LNCaP clone FGC (cell line): ENCODE measurements around the gene FZD10.

Experiments
- DNase-seq: peaks from one replicate; pipeline ENCODE4 v3.0.0-alpha.2; 2011; ENCODE audit warnings: low read depth
- H3K4me3 ChIP-seq: 2 replicates; pipeline ENCODE4 v1.5.1; 2011; ENCODE audit warnings: mild to moderate bottlenecking, low read depth, low read length, control low read depth
- TF ChIP-seq, protein P1 (sequence below): IDR thresholded peaks from 2 replicates; pipeline ENCODE4 v1.5.1; 2012; ENCODE audit warnings: mild to moderate bottlenecking; ENCODE audit not compliant: control insufficient read depth, insufficient read depth; ENCODE audit errors: extremely low read depth

The FZD10 gene

DNA sequence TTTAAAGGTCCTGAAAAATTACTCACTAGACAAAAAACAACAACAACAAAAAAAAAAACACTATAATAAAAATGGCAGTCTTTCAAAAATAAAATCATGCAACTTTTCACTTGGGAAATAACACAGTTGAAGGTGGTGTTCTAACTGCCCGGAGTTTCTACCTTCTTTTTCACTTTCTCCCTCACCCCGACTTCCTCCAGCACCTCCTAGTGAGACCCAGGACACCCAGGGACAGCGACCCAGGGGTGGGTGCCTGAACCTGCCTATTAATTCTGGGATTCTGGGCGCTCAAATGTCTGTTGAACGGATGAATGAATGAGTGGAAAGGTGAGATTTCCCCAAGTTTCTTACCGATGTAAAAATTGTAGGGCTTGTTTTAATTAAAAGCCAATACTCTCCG, 2.0 kb upstream of the FZD10 start:
- TF ChIP-seq, protein P1, sequence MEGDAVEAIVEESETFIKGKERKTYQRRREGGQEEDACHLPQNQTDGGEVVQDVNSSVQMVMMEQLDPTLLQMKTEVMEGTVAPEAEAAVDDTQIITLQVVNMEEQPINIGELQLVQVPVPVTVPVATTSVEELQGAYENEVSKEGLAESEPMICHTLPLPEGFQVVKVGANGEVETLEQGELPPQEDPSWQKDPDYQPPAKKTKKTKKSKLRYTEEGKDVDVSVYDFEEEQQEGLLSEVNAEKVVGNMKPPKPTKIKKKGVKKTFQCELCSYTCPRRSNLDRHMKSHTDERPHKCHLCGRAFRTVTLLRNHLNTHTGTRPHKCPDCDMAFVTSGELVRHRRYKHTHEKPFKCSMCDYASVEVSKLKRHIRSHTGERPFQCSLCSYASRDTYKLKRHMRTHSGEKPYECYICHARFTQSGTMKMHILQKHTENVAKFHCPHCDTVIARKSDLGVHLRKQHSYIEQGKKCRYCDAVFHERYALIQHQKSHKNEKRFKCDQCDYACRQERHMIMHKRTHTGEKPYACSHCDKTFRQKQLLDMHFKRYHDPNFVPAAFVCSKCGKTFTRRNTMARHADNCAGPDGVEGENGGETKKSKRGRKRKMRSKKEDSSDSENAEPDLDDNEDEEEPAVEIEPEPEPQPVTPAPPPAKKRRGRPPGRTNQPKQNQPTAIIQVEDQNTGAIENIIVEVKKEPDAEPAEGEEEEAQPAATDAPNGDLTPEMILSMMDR = no peak

DNA sequence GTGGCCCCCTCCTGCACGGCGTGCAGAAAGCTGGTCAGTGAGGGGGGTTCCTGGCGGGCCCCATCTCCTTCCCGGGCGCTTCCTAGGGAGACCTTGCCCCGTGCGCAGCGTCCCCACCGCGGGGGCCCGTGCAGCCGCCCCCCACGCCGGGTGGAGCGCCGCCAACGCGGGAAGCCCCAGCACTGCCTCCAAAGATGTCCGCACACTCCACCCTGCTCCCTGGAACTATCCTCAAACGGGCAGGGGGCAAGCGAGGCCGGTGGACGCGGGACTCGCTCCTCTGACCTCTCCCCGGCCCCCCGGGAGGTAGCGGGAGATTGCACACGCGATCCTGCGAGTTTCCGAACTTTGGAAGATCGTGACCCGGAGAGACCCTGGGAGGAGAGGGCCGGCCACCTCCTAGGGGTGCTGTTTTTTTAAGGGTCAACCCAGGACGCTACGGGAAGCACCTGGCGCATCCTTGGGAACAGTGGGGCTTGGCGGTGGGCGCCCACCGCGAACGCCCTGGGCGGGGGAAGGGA, 1.5 kb upstream of the FZD10 start:
- TF ChIP-seq, protein P1 = no peak
- H3K4me3 ChIP-seq = no peak overlapping the region
- DNase-seq = no peak

More for the DNA sequence above, 2.0 kb upstream of the FZD10 start:
- H3K4me3 ChIP-seq = no peak overlapping the region
- DNase-seq = no peak

DNA sequence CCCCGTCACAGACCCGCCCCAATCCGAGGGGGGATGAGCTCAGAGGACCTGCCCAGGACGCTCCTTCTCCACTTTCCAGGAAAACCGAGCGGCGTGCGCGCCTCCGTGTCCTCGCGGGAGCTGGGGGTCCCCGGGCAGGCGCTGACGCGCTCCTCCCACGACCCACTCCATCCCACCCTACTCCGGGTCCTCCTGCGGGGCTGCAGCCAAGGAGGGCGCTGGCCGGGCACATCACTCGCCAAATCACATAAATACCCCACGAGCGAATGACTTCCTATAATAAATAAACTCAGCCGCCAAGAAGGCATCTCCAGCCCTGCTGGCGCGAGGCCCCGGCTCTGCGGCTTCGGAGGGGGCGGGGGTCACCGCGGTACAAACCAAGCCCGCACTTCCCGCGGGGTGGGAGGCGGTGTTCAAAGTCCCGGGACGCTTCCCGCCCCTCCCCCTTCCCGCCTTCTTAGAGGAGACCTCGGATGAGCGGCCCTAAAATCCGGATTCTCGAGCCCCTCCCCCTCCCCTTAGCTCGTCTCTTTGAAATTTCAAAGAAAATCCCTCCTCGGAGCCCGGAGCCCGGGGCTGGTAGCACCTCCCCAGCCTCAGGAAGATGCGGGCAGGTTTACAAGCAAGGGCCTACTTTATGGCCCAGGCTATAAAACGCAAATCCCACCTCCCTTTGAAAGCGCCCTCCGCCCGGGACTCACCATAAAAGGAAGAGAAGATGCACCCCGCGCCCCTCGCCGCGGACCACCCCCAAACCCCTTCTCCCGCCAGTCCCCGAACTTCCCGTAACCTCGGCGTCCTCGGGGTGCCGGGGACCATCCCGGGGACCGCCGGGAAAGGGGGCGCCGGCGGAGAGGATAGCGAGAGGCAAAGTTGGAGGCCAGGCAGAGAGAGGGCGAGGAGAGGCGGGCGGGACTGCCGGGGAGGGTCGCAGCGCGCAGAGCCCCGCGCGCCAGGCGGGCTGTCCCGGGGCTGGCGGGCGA, 712 bp upstream of the FZD10 start:
- DNase-seq = no peak
- TF ChIP-seq, protein P1 = no peak
- H3K4me3 ChIP-seq = no peak overlapping the region

DNA sequence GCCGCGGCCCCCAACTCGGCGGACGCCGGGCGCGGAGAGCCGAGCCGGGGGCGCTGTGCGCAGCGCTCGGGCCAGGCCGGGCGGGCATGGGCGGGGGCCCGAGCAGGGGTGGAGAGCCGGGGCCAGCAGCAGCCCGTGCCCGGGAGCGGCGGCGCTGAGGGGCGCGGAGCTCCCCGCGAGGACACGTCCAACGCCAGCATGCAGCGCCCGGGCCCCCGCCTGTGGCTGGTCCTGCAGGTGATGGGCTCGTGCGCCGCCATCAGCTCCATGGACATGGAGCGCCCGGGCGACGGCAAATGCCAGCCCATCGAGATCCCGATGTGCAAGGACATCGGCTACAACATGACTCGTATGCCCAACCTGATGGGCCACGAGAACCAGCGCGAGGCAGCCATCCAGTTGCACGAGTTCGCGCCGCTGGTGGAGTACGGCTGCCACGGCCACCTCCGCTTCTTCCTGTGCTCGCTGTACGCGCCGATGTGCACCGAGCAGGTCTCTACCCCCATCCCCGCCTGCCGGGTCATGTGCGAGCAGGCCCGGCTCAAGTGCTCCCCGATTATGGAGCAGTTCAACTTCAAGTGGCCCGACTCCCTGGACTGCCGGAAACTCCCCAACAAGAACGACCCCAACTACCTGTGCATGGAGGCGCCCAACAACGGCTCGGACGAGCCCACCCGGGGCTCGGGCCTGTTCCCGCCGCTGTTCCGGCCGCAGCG, 639 bp downstream of the FZD10 start:
- H3K4me3 ChIP-seq = no peak overlapping the region
- no peak for DNase-seq
- TF ChIP-seq, protein P1 = no peak

DNA sequence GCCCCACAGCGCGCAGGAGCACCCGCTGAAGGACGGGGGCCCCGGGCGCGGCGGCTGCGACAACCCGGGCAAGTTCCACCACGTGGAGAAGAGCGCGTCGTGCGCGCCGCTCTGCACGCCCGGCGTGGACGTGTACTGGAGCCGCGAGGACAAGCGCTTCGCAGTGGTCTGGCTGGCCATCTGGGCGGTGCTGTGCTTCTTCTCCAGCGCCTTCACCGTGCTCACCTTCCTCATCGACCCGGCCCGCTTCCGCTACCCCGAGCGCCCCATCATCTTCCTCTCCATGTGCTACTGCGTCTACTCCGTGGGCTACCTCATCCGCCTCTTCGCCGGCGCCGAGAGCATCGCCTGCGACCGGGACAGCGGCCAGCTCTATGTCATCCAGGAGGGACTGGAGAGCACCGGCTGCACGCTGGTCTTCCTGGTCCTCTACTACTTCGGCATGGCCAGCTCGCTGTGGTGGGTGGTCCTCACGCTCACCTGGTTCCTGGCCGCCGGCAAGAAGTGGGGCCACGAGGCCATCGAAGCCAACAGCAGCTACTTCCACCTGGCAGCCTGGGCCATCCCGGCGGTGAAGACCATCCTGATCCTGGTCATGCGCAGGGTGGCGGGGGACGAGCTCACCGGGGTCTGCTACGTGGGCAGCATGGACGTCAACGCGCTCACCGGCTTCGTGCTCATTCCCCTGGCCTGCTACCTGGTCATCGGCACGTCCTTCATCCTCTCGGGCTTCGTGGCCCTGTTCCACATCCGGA, 1.4 kb downstream of the FZD10 start:
- TF ChIP-seq, protein P1 = no peak
- H3K4me3 ChIP-seq = no peak overlapping the region
- DNase-seq = no peak

DNA sequence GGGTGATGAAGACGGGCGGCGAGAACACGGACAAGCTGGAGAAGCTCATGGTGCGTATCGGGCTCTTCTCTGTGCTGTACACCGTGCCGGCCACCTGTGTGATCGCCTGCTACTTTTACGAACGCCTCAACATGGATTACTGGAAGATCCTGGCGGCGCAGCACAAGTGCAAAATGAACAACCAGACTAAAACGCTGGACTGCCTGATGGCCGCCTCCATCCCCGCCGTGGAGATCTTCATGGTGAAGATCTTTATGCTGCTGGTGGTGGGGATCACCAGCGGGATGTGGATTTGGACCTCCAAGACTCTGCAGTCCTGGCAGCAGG, 1.9 kb downstream of the FZD10 start:
- DNase-seq = no peak
- TF ChIP-seq, protein P1 = no peak
- no peak overlapping the region for H3K4me3 ChIP-seq
